Cerebellar cortex (tissue), 1 donor: Measurements from ENCODE around the gene NKIRAS1.
"Not testable (repeated sequence)": the region's sequence is repeated elsewhere in the genome, so short reads cannot be mapped to it uniquely, and the experiment has no call there.

Experiments
- DNase-seq: peaks from one replicate; pipeline ENCODE4 v3.0.0-alpha.2; 2015; ENCODE audit warnings: low spot score

The NKIRAS1 gene

GRCh38 chr3:23940775-23941174, 24.0 kb upstream of the NKIRAS1 start:
- DNase-seq: no peak

- no peak for DNase-seq
These were observed 21.9 kb upstream of the NKIRAS1 start for GRCh38 chr3:23938688-23939087.

DNA sequence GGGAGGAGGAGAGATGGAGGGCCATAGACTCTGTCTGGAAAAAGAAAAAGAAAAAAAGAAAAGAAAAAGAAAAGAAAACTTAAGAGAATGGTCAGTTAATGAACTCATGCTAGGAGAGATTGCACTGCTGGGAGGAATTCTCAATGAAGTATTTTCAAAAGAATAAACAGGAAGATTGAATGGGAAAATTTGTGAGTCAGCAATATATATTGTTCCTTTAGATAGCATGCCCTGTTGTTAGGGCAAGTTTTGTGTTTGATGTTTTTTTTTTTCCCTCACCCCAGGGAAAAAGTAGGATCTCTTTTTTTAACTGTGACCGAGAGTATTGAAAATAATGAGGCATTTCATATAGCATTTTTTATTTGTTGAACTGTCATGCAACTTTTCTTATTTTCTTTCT, 20.5 kb upstream of the NKIRAS1 start:
- DNase-seq: no peak

DNA sequence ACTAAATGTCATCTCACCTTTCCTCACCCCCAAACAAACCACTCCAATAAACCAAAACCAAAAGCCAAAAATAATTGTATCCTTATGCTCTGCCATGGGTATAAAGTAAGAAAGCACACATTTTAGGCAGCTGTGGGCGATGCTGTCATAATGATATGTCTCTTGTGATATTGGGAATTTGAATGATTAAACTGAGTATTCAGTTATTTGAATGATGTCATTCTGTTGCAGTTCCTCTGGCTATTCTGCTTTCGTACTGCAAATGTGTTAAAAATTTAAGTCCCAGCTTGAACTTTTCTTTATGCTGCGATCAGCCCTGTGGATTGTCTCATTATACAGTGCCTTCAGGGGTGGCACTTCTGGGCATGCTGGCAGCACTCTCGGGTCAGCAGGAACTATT, 17.5 kb upstream of the NKIRAS1 start:
- no peak for DNase-seq

GRCh38 chr3:23932571-23932970, 15.8 kb upstream of the NKIRAS1 start:
- no peak for DNase-seq

DNA sequence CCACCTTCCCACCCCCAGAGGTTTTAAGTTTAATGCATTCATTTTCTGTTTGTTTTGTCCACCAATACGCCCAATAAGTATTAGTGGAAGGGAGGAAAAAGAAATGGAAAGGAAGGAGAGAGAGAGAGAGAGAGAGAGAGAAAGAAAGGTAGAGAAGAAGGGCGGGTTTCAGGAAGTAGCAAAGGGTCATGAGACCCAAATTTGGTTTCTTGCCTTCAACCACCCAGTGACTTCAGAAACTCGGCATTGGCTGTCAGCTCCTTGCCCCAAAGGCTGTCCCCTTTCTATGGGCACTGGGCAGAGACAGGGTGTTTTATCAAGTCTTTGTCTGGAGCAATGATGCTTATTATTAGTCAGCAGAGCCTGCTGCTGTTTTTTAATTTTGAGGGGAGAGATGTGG, 14.8 kb upstream of the NKIRAS1 start:
- DNase-seq: no peak

DNA sequence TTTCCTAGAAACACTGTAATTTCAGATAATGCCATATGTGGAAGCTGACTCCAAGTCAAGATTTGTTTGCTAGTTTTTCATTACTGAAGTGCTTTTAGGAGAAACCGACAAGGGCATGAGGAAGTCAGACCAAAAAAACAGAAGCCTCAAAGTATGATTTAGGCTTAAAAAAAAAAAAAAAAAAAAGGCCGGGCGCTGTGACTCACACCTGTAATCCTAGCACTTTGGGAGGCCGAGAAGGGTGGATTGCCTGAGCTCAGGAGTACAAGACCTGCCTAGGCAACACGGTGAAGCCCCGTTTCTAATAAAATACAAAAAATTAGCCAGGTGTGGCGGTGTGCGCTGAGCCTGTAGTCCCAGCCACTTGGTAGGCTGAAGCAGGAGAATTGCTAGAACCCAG, 11.7 kb upstream of the NKIRAS1 start:
- DNase-seq: no peak

DNA sequence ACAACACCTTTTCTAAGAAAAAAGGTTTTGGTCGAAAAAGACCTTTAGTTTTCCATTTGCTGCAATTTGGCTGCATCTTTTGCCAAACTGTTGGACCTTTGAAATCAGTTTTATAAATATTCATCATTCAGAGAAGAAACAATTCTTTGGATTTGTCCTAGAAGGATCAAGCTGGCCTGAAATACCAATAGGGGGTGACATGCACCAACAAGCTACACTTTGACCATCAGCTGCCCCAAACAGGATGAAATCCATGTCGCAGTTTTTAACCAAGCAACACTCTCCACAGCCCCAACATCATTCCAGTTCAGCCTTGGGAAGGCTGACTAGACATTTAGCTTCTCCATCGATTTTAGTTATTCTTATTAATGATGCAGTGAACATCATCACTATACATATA, 9.9 kb upstream of the NKIRAS1 start:
- DNase-seq: peak; percentile 45

DNA sequence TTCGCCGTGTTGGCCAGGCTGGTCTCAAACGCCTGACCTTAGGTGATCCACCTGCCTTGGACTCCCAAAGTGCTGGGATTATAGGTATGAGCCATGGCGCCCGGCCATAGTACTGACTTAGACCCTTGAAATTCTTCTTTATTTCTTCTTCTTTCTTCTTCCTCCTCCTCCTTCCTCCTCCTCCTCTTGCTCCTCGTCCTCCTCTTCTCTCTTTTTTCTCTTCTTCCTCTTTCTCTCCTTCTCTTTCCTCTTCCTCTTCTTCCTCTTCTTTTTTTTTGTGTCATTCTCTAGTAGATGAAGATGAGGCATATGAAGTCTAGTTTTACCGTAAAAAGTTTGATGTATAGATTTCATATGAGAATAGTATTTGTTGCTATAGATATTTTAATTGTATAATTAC, 9.5 kb upstream of the NKIRAS1 start:
- DNase-seq: no peak

DNA sequence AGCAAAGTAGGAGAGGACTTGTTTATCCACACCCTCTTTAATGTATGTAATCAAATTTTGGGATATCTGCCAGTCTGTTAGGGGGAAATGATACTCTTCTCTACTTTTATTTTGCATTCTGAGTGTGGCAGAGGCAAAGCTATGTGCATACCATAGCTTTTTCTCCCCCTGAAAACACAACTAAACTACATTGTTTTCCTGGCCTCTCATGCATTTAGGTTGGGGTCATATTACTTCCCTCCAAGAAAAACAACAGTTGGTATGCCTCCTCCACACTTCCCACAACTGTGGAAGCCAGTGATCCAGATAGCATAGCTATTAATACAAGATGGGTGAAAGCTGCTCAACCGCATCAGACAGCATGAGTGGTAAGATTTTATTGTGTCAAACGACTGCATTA, 7.0 kb upstream of the NKIRAS1 start:
- DNase-seq: no peak

- DNase-seq: peak; percentile 34
These were observed 4.3 kb upstream of the NKIRAS1 start for GRCh38 chr3:23921052-23921511.

DNA sequence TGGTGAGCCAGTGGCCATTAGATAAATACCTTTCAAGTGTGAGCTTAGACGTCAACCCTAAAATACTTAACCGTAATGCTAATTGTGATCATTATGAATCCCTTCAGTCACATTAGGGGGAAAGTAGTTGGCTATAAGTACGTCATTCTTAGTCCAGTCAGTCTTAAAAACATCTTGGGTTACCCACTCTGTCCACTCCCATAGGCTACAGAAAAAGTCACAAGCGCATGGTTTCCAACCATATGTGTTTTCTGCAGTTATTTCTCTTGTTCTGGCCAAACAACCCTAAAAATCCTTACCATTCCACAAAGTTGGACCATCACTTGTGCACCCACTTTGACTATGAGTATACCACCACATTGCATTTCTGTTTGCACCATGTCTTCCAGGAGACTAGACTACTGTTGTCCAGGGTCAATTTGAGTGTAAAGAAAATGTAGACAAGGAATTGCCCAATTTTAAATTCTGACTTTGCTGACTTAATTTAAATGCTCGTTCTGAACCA, 3.4 kb upstream of the NKIRAS1 start:
- DNase-seq: peak; percentile 25

- no peak for DNase-seq
These were observed 2.8 kb upstream of the NKIRAS1 start for GRCh38 chr3:23919628-23920027.

- not testable (repeated sequence) for DNase-seq
These were observed 1.5 kb upstream of the NKIRAS1 start for GRCh38 chr3:23918331-23918730.

GRCh38 chr3:23917679-23918303, 1.0 kb upstream of the NKIRAS1 start:
- DNase-seq: not testable (repeated sequence)

DNA sequence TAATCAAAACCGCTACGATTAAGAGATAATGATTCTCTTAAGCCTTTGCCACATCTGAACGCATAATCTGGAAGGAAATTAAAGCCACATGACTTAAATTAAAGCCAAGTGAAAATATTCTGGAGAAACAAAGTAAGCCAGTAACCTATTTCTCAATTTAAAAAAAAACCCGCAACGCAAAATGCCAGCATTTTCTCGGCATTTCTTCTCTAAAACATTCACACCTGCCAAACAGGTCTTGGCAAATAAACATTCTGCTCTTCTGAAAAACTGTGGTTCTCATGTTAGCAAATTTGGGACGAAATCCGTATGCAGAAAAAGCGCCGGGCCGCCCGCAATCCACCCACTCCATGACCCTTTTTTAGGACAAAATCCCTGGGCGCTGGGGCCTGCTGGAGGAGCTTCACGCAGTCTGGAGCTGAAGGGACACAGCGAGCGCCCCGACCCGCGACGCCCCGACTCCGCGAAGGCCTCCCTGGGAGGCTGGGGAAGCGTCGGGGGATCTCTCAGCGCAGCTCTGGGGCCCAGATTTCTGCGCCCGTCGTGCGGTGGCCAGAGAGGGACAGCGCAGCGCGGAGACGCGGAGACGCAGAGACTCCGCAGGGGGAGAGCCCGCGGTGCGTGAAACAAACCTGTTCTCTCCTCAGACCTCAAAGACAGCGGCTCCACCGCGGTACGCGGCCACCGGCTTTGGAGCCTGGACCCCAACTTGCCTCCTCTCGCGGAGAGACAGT, 471 bp downstream of the NKIRAS1 start:
- no peak for DNase-seq

DNA sequence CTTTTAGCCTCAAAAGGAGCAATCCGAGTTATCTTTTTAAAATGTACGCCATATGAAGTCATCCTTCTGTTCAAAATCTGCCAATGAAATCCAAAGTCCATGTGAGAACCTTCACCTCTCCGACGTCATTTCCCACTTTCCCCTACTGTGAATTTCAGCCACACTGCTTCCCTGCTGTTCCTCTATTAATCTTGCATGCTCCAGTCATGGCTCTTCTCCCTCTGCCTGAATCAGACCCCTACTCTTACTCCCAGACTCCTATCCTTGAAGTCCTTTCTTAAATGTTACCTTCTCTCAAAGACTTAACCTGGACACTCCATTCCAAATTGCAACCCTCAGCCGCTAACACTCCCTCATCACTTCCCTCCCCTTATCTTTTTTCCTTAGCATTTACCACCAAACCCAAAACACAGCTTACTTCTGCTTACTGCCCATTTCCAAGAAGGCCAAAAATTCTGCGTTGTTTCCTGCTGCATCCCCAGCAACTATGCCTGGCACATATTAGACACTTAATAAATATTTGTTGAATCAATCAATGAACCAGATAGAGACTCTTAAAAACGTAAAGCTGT, 1.2 kb downstream of the NKIRAS1 start:
- DNase-seq: peak; percentile 77

GRCh38 chr3:23913873-23914743, 2.7 kb downstream of the NKIRAS1 start:
- DNase-seq: no peak

GRCh38 chr3:23913182-23913581, 3.6 kb downstream of the NKIRAS1 start:
- no peak for DNase-seq

DNA sequence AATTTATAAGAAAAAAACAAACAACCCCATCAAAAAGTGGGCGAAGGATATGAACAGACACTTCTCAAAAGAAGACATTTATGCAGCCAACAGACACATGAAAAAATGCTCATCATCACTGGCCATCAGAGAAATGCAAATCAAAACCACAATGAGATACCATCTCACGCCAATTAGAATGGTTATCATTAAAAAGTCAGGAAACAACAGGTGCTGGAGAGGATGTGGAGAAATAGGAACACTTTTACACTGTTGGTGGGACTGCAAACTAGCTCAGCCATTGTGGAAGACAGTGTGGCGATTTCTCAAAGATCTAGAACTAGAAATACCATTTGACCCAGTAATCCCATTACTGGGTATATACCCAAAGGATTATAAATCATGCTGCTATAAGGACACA, 4.5 kb downstream of the NKIRAS1 start:
- DNase-seq: not testable (repeated sequence)

DNA sequence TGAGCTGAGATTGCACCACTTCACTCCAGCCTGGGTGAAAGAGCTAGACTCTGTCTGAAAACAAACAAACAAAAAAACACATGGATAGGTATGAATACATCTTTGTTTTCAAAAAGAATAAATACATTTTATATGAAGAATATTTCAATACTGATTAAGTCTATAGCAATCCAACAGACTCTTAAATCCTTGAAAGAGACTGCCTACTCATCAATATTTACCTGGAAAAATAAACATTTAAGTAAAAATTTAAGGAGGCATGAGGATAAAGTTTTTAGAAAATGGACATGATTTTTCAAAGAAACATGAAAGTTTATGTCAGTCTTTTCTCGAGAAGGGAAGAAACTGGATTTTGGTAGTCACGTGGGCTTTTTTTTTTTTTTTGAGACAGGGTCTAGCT, 5.4 kb downstream of the NKIRAS1 start:
- DNase-seq: no peak

DNA sequence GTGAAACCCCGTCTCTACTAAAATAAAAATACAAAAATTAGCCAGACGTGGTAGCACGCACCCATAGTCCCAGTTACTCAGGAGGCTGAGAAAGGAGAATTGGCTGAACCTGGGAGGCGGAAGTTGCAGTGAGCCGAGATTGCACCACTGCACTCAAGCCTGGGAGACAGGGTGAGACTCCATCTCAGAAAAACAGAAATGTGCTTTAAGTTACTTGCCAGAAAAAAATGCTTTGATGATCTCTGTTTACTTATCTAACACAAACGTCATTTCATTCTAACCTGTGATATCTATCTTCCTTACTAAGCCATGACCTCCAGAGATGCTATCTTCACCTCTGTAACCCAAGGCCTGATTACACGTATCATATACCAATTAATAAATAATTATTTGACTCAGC, 7.4 kb downstream of the NKIRAS1 start:
- no peak for DNase-seq
